GM21576 (cell line): ENCODE measurements around the gene MDP1.

Experiments
- ATAC-seq: cut with Tn5 transposase; IDR thresholded peaks from one replicate; pipeline ENCODE4 v1.9.1; 2021; ENCODE audit warnings: mild to moderate bottlenecking, moderate library complexity; ENCODE audit not compliant: unreplicated experiment

The MDP1 gene

DNA sequence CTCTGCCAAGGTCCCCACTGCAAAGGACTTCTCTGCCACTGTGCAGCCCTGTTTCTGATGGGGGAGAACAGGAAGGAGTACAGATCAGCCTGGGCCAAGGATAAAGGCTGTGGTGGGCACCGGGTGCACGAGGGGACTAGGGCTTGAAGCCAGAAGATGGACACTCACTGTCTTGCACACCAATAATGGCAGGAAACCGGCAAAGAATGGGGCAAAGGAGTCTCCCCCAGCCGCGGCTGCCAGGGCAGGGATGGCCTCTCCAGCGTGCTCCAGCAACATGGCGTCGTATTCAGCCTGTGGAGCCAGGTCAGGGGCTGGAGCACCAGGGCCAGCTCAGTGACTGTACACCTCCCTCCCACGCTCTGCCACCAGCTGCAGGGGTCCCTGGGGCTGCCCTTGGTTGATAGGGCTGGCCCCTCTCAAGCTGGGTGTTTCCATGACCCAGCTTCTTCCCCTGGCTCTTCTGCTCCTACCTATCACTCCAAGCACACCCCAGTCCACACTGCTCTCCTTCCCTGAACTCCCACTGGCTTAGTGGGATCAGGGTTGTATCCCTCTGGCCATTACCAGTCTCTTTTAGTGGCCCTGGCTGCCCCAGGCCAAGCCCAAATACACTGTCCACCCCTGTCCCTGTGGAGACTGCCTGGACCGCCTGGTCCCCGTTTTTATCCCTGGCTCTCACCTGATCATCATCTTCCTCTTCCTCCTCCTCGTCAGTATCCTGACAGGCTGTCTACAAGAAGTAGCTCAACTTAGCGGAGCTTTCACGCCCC is 33.6 kb downstream of the MDP1 start:
- no peak for ATAC-seq

DNA sequence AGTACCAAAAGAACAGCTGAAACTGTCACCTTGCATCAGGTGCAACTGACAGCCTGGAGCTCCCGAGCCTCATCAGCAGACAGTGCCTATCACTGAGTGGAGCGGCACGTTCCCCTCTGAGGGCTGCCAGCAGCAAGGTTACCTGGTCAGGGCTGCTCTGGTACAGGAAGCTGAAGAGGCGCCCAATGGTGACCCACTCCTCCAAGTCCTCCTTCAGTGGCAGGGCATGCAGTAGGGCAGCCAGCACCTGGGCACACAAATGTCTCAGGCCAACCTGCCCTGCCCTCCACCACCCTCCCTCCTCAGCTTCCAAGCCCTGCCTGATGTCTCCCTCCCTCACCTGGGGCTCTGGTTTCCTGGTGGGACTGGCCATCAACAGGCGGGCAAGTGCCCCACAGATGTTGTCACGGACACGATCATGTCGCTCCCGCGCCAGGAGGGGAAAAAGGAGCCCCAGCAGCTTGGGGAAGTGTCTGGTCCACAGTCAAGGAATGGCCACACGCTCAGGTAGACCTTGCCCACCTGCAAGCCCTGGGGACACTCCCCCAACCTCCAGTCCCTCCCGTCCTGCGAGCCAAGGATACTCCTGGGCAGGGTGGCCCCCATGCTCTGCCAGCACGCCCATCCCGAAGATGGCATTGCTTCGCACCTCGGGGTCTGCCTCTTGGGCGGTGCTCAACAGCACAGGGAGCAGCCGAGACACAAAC is 34.3 kb downstream of the MDP1 start:
- no peak for ATAC-seq

DNA sequence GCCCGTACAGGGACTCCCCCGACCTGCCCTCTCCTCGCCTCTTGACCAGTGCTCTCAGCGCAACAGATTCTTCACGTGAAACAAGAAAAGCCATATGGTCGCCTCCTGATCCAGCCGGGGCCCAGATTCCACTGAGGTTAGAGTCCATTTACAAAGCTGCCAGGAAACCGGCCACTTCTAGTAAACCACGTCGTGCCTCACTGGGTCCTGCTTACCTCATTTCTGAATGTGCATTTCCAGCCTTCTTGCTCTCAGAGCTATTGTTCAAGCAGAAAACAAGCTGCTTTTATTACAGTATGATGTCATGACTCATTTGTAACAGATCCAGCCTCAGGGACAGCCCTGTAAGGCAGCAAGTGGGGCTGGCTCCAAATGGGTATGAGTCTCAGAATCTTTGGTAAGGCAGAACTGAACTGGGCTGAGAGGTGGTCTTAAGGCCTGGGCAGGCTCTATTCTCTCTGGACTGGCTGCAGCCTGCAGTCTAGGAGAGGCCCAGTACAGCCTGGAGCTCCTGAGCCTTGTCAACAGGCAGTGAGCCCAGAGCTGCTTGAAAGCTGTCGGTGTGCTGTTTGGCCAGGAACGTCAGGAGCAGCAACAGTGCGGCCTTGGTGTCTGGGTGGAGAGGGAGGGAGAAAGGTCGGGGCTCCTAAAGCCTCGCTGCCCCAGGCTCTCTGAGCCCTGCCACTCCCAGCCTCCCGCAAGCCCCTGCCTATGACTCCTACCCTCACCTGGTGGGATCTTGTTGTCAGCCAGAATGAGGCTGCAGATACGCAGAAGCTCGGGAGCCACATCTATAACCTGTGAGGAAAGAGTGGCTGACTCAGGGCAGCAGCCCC is 35.7 kb downstream of the MDP1 start:
- no peak for ATAC-seq

DNA sequence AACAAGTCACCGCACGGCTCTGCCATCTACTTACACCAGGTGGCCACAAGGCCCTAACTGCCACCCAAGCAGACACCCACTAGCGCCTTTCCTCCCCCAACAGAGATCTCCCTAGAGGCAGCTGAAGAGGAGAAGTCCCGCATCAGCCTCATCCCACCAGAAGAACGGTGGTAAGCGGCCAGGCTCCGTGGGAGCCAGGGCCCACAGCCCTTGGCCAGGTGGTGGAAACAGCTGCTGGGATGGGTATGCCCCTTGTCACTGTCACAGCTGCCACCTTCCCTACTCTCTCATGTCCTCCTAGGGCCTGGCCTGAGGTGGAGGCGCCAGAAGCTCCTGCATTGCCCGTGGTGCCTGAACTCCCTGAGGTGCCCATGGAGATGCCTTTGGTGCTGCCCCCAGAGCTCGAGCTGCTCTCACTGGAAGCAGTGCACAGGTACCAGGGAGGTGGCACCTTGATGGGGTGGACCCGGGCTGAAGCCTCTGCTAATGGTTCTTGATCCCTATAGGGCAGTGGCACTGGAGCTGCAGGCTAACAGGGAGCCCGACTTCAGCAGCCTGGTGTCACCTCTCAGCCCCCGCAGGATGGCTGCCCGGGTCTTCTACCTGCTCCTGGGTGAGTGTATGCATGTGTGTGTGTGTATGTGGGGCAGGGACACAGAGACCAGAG is 36.4 kb downstream of the MDP1 start:
- no peak for ATAC-seq

DNA sequence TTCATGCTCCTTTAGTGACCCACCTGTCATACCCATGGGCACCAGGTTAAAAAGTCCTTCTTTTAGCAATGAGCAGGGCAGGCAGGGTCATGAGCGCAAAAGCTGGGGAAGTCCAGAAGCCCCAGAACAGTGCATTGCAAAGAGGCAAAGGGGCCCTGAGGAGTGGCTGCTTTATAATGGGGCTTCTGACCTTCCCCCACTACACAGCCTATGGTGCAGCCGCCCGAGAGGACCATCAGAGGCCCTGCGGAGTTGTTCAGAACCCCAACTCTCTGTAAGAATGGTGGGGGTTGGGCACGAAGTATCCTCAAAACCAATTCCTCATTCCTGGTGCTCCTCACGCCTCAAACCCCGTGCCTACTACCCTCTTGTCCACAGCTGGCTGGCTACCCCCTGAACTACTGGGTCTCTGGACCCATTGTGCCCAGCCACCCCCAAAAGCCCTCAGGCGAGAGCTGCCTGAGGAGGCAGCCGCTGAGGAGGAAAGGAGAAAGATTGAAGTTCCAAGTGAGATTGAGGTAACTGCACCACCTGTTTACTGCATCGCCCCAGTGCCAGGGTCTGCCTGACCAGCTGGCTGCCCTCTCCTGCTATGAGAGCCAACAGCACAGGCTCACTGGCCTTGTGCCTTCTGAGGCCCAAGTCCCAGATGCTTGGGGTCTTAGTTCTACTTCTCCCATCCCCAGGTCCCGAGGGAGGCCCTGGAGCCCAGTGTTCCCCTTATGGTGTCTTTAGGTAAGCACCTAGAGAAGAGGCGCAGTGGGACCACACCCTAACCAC is 37.3 kb downstream of the MDP1 start:
- no peak for ATAC-seq

DNA sequence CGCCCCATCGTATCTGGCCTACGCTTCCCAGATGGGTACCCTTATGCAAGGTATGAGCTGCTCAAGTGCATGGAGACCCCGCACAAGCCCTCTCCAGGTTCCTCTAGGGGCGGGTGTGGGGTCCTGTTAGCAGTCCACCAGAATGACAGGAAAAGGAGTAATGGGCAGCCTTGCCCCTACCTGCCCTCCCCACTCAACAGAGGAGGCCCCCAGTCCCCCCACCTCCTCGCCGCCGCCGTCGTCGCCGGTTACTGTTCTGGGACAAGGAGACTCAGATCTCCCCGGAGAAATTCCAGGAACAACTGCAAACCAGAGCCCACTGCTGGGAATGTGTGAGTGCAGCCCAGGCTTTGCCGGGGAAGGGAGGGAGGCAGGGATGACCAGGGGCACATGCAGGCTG is 38.0 kb downstream of the MDP1 start:
- no peak for ATAC-seq

DNA sequence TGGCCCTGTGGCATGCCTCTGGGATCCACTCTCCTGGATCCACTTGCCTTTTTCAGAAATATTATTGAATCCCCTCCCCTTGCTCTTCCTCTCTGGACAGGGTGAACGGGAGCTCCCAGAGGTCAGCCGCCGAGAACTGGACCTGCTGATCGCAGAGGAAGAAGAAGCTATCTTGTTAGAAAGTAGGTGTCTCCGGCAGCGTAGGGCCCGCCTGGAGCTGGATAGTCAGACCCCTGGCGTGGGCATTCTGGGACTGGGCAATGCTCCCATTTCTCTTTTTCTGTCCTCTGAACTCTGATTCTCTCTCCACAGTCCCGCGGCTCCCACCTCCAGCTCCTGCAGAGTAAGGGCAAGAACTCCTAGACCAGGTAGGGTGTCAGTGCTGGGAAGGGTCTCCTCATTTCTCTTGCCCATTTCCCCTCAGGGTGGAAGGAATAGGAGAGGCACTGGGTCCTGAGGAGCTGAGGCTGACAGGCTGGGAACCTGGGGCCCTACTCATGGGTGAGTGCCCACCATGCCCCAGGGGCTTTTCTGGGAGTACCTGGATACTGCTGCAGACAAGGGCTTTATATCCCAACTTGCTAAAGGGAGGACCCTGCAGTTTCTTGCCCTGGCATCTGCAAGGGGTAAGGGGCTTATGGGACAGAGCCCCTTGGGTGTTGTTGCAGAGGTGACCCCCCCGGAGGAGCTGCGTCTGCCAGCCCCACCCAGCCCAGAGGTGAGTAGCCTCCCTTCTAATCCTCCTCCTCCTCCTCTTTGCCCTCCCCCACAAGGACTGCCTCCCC is 38.6 kb downstream of the MDP1 start:
- ATAC-seq, result no peak

DNA sequence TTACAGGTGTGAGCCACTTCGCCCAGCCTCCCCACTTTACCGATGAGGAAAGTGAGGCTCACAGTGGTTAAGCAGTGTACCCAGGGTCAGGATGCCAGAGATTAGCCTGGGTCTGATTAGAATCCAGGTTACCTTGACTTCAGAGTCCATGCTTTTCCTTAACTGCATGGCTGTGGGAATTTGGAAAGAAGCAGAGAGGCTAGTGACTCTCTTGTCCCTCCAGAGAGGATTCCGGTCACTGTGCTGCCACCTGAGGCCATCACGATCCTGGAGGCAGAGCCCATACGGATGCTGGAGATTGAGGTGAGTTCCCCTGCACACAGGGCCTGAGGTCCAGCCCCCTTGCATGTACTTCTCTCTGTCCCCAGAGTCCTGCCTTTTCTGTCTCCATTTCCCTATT is 39.3 kb downstream of the MDP1 start:
- no peak for ATAC-seq

DNA sequence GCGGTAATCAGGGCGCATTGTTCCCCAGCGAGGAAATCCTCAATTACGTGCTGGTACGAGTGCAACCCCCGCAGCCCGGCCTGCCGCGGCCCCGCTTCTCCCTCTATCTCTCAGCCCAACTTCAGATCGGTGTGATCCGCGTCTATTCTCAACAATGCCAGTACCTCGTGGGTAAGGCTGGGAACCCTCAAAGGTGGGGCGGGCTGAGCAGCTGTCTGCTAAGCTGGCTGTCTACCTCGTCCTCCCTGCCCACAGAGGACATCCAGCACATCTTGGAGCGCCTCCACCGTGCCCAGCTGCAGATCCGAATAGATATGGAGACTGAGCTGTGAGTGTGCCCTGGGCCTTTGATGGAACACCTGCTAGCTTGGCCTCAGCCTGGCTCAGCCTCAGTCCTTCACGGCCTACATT is 43.0 kb downstream of the MDP1 start:
- no peak for ATAC-seq

DNA sequence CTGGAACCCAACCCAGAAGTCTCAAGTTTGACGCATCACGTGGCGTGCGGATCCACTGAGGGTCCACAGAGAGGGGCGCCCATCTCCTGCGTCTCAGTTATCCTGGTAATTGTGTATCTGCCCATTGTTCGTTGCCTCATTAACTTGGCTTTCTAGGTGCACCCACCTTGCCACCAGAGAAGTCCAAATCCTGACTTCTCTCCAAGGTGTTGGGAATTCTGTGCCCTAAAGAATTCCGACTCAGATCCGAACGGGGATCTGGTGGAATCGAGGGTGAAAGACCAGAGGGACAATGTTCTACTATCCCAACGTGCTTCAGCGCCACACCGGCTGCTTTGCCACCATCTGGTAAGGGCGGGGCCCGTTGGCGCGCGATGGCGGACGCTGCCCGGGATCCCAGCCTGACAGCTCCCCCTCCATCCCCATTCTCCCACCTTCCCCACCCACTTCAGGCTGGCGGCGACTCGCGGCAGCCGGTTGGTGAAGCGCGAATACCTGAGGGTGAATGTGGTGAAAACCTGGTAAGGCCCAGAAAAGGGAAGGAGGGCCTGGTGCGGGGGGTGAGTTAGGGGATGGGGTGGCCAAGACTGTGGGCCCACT is 43.5 kb downstream of the MDP1 start:
- ATAC-seq, result no peak

DNA sequence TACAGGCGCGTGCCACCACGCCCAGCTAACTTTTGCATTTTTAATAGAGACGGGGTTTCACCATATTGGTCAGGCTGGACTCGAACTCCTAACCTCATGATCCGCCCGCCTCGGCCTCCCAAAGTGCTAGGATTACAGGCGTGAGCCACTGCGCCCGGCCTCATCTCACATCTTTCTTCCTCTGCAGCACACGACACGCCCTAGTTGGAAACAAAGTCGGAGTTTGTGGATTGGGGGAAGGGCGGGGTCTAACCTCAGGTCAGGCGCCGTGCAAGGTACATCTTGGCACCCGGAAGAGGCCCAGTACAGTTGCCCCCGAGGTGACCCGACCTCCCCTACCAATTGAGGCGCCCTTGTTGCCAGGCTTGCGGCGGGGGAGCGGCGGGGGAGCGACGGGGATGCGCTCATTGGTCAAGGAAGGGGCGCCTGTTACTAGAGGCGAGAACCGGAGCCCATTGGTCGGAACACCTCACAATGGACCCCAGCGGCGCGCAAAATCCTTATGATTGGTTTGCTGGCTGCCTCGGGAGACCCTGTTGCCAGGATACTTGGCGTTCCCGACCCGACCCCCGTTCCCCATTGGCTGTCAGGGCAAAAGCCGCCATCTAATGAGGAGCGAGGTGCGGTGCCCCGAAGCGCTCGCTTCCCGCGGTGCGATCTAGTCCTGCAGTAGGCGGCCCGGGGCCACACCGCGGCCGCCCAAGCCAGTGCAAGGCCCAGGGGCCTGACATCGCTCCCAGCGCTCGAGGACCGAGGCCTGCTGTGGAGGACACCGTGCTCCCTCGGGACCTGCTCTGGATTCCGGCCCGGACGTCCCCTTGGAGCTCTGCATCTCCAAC is 44.2 kb downstream of the MDP1 start, which contains the start of gene REC8:
REC8 (plus strand) TSS at position 659 of the 839 bp plus-strand sequence. CDS start 473 bp downstream, outside the sequence.
- peak; percentile 83 for ATAC-seq

DNA sequence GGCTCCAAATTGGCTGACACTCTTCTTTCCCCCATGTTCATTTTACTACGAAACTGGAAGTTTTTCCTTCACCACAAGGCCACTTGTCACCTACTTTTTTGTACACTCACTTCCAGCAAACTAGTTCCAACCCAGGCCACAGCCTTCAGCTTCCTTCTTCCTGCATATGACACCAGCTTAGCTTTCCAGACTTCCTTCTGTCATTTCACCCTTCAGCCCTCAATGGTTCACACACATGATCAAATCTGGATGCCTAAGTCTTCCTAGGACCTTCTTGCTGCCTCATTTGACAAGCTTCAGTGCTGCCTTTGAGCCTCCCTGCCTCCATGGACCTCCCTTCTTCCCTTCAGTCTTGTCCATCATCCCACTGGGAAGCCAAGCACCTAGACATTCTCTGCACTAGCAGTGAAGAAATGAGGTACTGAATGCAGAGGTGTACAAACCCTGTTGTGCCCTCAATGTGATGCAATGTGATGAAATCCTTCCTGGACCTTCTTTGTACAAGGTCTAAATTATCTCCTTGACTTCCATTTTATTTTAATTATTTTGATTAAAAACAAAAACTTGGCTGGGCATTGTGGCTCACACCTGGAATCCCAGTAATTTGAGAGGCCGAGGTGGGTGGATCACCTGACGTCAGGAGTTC is 48.3 kb downstream of the MDP1 start:
- no peak for ATAC-seq

DNA sequence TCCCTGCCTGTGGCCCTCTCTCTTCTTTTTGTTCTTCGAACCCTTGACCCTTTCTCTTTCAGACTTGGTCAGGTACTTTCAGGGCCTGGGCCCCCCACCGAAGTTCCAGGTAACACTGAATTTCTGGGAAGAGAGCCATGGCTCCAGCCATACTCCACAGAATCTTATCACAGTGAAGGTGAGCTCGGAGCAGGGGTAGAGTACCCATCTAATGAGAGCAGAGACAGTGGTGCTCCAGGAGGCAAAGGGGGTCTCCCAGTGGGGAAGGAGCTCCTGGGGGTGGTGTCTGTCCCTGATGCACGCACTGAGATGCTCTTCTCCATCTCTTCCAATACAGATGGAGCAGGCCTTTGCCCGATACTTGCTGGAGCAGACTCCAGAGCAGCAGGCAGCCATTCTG is 50.1 kb downstream of the MDP1 start:
- ATAC-seq, result no peak

DNA sequence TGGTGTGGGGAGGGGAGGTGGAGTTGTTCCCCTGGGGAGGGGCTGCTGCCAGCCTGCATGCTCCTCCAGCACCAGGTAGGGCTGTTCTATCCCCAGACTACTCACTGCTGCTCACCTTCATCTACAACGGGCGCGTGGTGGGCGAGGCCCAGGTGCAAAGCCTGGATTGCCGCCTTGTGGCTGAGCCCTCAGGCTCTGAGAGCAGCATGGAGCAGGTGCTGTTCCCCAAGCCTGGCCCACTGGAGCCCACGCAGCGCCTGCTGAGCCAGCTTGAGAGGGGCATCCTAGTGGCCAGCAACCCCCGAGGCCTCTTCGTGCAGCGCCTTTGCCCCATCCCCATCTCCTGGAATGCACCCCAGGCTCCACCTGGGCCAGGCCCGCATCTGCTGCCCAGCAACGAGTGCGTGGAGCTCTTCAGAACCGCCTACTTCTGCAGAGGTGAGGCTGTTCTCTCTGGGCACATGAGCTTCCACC is 51.3 kb downstream of the MDP1 start:
- ATAC-seq, result no peak
